GM19238 (cell line): Measurements from ENCODE around the gene IKBKG.
A peak's percentile ranks its signal among the peaks of the same experiment; 100 is the strongest.
"Not testable (repeated sequence)": the region's sequence is repeated elsewhere in the genome, so short reads cannot be mapped to it uniquely, and the experiment has no call there.

ENCODE experiments used
- DNase-seq: peaks from one replicate; pipeline ENCODE4 v3.0.0; 2011; ENCODE audit warnings: low spot score; ENCODE audit not compliant: insufficient read length

IKBKG gene

DNA sequence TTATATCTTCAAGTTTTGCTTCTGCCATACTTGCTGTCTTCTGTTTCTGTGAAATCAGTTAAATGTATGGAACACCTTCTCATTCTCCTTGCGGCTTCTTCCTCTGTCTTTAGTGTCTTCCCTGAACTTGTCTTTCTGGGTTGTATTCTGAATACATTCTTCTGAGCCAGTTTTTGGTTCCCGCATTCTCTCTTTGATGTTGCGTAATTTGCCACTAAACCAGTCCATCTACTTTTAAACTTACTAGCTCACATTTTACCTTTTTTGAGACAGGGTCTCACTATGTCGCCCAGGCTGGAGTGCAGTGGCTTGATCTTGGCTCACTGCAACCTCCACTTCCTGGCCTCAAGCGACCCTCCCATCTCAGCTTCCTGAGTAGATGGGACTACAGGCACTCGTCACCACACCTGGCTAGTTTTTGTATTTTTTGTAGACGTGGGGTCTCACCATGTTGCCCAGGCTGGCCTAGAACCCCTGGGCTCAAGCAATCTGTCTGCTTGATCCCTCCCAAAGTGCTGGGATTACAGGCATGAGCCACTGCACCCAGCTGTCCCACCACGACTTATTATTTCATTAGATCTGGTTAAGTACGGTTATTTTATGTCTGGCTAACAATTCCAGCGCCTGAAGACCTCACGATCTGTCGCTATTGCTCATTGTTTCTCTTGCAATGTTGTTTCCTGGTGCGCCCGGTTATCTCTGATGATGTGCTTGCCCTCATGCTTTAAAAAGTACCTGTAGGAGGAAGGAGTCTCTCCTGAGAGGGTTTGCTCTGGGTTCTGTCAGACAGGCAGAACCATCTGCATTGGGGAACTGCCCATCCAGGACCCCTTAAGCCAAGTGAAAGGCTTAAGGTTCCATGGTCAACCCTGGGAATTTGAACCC is 21.6 kb upstream of the IKBKG start:
- DNase-seq, result no peak

- peak; percentile 47 for DNase-seq
Observed at GRCh38 chrX:154526901-154527675, 20.3 kb upstream of the IKBKG start.

DNA sequence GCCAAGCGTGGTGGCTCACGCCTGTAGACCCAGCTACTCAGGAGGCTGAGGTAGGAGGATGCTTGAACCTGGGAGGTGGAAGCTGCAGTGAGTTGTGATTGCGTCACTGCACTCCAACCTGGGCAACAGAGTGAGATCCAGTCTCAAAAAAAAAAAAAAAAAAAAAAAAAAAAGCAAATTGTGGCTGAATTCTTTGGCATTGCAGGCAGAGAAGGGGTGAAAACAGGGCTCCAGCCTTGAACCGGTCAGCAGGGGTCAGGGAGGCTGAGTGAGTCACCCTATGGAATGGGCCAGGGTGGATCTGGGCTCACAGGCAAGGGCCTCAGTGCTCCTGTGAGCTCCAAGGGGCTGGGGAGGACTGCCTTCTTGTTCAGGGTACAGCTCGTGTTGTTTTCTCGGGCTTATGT is 18.2 kb upstream of the IKBKG start:
- DNase-seq, result no peak

- no peak for DNase-seq
Observed at GRCh38 chrX:154530286-154530685, 17.1 kb upstream of the IKBKG start.

- no peak for DNase-seq
Observed at GRCh38 chrX:154531626-154532025, 15.8 kb upstream of the IKBKG start.

DNA sequence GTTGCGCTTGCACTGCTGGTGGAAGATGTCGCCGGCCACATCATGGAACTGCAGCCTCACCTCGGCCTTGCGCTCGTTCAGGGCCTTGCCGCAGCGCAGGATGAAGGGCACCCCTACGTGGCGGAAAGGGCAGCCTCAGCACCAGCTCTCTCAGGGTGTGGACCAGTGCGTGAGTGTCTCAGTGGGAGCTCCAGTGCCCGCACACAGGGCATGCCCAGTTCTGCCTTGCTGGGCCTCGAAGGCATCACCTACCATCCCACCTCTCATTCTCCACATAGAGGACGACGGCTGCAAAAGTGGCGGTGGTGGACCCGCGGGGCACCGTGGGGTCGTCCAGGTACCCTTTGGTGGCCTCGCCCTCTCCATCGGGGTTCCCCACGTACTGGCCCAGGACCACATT is 14.7 kb upstream of the IKBKG start:
- DNase-seq, result no peak

- DNase-seq, result peak; percentile 93
Observed at GRCh38 chrX:154534526-154535322, 12.7 kb upstream of the IKBKG start.

- DNase-seq, result no peak
Observed at GRCh38 chrX:154535892-154536291, 11.5 kb upstream of the IKBKG start.

- DNase-seq, result no peak
Observed at GRCh38 chrX:154539077-154539476, 8.3 kb upstream of the IKBKG start.

- DNase-seq, result not testable (repeated sequence)
Observed at GRCh38 chrX:154540365-154540764, 7.1 kb upstream of the IKBKG start.

DNA sequence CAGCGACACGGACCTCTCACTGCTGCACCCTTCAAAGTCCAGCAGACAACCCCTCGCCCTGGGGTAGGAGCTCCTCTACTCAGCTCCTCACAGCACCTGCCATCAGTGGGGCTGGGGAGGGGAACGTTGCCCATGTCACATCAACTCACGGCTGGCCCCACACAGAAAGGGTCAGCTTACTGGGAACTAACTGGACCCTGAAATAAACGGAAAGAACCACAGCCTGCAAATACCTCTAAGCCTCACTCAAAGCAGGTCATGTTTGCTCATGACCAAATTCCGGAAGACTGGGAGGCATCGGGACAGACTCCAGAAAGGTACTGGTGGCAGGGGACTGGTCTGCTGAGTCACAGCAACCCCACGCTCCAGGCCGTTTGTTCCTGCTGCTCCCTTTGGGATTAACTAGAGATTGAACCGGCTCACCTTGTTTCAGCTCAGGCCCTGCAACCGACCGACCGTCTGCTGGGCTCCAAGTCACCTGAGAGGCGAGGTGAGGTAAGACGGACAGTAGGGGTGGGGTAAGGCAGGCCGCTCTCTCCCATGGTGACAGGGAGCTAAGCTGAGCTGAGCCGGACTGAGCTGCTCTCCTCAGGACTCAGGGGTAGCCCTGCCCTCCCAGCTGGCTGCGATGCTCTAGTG is 6.4 kb upstream of the IKBKG start:
- no peak for DNase-seq

- no peak for DNase-seq
Observed at GRCh38 chrX:154541589-154541895, 5.9 kb upstream of the IKBKG start.

- DNase-seq, result no peak
Observed at GRCh38 chrX:154541896-154542722, 5.3 kb upstream of the IKBKG start.

DNA sequence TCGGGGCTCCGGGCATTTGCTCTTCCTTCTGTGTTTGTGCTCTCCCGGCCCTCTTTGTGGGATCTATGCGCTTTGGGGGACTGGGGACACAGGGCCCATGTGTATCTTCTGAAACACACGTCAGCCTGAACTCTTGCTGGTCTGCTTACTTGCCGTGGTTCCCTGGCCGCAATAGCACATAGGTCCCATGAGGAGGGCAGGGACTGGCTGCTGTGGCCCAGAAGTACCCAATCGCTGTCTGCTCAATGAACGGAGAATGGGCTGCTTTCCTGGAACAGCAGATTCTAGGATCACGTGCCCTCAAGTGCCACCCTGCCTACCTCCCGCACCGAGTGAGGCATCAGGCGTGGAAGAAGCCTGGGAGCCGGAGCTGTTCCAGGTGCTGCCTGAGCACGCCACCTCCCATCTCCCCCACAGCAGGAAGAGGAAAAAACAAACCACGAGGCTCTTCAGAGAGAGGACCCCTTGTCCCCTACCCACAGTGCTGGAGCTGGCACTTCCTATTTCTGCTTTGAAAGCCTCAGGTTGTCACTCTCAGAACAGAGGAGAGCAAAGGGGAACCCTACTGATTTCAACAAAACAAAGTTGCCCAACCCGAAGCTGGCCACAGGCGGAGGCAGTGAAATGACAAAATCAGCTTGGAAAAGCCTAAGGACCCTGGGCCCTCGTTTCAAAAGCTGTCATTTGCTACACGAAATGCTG is 4.5 kb upstream of the IKBKG start:
- DNase-seq, result no peak

DNA sequence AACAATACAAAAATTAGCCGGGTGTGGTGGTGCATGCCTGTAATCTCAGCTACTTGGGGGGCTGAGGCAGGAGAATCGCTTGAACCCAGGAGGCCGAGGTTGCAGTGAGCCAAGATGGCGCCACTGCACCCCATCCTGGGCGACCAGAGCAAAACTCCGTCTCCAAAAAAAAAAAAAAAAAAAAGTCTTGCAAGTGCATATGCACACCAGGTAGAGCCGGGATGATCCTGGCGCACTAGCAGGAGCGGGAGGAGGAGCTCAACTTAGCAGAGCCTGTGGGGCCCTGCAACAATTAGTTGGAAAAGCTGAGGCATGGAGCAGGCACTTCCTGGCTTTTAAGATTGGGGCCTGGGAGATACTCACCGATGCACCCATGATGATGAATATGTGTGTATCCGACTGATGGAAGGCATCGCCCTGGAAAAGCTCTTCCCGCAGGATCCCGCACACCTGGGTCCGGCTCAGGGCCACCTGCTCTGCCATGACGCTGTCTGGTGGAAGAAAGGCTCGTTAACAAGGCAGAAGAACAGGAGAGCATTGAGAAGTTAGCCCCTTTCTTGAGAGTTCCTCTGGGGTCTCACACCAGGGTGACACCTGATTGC is 1.6 kb upstream of the IKBKG start:
- no peak for DNase-seq

- DNase-seq, result peak; percentile 71
Observed at GRCh38 chrX:154546354-154547244, 821 bp upstream of the IKBKG start, which contains the start of gene G6PD. Gene G6PD, minus strand, starts transcription at chrX:154546846. Its CDS starts 691 bp downstream, at chrX:154546155.

GRCh38 chrX:154548028-154548316 is 552 bp downstream of the IKBKG start:
- no peak for DNase-seq

- DNase-seq, result no peak
Observed at GRCh38 chrX:154549766-154550165, 2.3 kb downstream of the IKBKG start.
